NCI-H2227 (cell line): ENCODE results near the gene SPHK1.
A peak's percentile ranks its signal among the peaks of the same experiment; 100 is the strongest.

Source experiments
- DNase-seq: peaks from one replicate; lab custom pipeline; 2025; ENCODE audit not compliant: unreplicated experiment; lab: John Stamatoyannopoulos, UW

Gene SPHK1

DNA sequence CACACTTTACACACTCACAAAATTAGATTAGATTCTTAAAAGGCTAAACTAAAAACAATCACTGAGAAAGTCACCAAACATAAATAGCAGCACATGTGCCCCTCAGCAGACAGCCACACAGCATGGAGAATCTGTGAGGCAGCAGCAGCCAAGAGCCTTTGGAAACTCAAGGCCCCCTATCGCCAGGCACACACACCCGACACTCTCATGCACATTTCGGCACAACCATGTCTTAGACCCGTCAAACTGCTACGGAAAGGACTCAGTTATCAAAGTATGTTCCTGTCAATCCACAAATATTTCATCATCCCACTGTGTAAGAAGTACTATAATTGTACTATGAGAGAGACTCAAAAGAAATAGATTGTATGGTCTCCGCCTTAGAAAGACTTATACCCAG lies 47.6 kb downstream of the SPHK1 start:
- DNase-seq, result no peak

DNA sequence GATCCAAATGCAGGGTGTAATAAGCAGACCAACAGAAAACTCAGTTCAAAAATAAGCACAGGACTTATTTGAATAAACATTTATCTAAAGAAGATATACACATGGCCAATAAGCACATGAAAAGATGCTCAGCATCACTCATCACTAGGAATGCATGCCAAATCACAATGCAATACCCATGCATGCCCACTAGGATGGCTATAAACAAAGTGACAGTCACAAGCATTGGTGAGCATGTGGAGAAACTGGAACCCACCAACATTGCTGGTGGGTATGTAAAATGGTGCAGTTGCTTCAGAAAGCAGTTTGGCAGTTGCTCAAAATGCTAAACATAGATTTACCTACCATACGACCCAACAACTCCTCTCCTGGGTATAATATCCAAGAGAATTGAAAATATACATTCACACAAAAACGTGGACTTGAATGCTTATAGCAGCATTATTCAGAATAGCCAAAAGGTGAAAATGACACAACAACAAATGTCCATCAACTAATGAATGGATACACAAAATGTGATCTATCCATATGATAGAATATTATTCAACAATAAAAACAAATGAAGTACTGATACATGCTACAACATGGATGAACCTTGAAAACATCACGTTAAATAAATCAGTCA lies 48.4 kb downstream of the SPHK1 start:
- peak; percentile 16 for DNase-seq

DNA sequence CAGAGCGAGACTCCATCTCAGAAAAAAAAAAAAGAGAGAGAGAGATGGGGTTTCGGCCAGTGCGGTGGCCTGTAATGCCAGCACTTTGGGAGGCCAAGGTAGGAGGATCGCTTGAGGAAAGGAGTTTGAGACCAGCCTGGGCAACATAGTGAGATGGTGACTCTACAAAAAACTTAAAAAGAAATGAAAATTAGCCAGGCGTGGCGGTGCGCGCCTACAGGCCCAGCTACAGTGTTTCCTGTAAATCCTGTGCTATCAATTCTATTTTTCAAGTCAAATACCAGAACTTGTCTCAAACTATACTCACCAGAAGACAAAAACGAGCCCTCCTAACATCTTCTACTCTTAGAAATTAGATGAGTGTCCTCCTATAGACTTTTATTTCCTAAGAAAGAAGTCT lies 49.3 kb downstream of the SPHK1 start:
- no peak for DNase-seq

DNA sequence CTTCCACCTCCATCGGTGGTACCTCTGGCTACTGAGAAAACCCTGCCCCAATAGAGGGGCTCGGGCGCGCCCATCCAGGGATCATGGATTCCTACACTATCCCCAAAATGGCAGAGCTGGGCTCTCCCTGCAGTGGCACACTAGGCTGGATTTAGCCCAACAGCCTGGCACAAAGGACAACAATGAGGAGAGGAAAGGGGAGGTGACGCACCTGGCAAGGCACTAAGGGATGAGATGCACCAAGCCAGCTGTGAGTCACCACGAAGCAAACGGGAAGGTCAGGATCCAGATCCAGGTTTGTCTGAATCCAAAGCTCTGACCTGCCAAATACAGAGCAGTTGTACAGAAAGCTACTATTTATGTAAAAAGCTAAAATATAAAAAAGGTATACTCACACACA lies 50.5 kb downstream of the SPHK1 start:
- DNase-seq, result no peak

- DNase-seq, result no peak
Observed at GRCh38 chr17:76435751-76436150, 51.3 kb downstream of the SPHK1 start.
